HK-2 (cell line): Measurements from ENCODE around the gene LUC7L3.
"Not testable (repeated sequence)": the region's sequence is repeated elsewhere in the genome, so short reads cannot be mapped to it uniquely, and the experiment has no call there.

ENCODE experiments used
- DNase-seq: peaks from one replicate; pipeline ENCODE4 v3.0.0-alpha.2; 2018; ENCODE audit not compliant: unreplicated experiment

Gene LUC7L3, protein sequence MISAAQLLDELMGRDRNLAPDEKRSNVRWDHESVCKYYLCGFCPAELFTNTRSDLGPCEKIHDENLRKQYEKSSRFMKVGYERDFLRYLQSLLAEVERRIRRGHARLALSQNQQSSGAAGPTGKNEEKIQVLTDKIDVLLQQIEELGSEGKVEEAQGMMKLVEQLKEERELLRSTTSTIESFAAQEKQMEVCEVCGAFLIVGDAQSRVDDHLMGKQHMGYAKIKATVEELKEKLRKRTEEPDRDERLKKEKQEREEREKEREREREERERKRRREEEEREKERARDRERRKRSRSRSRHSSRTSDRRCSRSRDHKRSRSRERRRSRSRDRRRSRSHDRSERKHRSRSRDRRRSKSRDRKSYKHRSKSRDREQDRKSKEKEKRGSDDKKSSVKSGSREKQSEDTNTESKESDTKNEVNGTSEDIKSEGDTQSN

DNA sequence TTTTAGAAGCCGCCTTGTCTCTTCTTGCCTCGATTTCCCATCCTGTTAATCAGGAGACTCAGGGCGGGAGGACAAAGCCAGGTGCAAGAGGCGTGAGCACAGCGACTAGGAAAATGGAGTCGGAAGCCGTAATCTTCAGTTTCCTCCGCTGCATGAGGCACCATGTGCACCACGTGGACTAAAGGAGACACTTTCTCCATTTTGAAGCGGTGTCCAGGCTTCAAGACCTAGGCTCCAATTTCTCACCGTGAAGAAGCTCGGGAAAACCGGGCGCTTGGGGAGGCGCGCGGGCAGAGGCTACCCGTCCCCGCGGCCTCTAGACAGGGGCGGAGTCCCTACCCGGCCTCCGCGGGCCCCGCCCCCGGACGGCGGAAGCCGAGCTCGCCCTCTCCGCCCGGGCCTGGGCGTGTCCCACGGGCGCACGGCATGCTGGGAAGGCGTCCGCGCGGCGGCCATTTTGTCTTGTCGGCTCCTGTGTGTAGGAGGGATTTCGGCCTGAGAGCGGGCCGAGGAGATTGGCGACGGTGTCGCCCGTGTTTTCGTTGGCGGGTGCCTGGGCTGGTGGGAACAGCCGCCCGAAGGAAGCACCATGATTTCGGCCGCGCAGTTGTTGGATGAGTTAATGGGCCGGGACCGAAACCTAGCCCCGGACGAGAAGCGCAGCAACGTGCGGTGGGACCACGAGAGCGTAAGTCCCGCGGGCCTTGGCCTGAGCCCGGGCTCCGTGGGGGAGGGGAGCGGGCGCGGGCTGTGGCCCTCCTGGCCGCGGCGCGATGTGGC lies at the start of gene LUC7L3:
Gene LUC7L3, plus strand, starts transcription at position 460 of the 780 bp plus-strand sequence. Its CDS starts 130 bp downstream, at position 590.
- peak; percentile 95 for DNase-seq

- no peak for DNase-seq
Observed at GRCh38 chr17:50672071-50672470, 47.3 kb upstream of the LUC7L3 start.

- DNase-seq, result no peak
Observed at GRCh38 chr17:50672831-50673551, 46.4 kb upstream of the LUC7L3 start.

GRCh38 chr17:50675190-50675589 lies 44.2 kb upstream of the LUC7L3 start:
- DNase-seq, result no peak

DNA sequence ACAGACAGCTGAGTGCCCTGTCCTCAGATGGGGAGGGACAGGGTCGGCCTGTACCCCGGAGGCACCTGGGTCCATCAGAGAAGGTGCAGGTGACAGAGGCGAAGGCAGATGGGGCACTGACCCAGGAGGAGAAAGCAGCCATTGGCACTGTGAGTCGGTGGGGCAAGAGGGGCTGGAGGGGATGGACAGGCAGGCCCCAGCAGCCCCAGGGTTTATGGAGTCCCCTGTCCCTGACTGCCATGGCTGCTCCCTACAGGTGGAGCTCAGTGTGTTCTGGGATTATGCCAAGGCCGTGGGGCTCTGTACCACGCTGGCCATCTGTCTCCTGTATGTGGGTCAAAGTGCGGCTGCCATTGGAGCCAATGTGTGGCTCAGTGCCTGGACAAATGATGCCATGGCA lies 43.8 kb upstream of the LUC7L3 start:
- no peak for DNase-seq

DNA sequence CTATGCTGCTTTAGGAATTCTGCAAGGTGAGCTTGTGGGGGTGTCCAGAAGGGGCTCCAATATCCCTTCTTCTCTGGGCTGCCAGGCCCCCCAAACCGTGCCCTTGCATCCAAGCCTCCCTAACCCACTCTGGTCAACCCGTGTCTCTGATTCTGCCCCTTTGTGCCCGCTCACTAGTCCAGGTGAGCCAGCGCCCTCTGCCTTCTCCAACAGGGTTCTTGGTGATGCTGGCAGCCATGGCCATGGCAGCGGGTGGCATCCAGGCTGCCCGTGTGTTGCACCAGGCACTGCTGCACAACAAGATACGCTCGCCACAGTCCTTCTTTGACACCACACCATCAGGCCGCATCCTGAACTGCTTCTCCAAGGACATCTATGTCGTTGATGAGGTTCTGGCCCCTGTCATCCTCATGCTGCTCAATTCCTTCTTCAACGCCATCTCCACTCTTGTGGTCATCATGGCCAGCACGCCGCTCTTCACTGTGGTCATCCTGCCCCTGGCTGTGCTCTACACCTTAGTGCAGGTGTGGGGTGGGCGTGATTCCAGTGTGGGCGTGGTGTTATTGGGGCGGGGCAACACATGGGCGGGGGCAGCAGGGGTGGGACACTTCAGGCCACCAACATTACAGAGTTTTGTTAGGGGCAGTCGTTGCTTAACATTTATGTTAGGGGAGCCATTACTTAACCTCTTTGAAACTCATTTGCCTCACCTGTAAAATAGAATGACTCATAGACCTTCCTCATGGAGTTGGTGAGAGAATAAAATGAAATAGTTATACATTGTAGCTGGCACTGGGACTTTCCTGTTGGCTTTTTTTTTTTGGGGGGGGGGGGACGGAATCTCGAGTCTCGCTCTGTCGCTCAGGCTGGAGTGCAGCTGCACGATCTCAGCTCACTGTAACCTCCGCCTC lies 43.1 kb upstream of the LUC7L3 start:
- no peak for DNase-seq

DNA sequence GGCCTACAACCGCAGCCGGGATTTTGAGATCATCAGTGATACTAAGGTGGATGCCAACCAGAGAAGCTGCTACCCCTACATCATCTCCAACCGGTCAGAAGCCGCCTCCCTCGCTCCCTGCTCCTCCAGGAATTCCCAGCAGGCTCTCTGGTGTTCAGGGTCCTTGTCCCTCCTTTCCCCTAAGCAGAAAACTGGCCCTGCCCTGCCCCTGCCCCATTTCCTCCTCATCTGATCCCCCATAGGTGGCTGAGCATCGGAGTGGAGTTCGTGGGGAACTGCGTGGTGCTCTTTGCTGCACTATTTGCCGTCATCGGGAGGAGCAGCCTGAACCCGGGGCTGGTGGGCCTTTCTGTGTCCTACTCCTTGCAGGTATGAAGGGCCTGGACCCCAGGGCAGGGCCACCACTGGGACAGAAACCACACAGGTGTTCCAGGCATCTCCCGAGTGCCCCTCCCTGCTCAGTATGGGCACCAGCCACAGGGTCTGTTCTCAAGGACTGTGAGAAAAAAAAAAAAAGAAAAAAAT lies 41.5 kb upstream of the LUC7L3 start:
- DNase-seq, result no peak

DNA sequence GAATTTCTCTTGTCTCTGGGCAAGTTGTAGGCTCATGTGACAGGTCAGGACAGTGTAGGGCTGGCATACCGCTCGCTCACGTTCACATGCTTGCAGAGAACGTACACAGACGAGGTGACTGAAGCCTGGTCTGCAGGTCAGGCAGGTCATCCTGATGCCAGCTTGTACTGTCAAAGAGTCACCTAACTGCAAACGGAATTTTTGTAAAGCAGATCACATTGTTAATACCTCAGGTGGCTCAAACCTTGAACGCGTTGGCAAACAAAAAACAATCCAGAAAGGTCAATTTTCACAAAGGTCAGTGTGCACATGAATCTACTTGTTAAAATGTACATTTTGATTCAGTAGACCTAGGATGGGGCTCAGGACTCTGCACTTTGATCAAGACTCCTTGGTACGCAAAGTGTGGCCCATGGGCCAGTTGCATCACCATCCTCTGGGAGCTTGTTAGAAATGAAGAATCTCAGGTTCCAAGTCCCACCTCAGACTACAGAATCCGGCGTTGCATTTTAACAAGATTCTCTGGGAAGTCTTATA lies 40.3 kb upstream of the LUC7L3 start:
- no peak for DNase-seq

GRCh38 chr17:50680126-50680525 lies 39.3 kb upstream of the LUC7L3 start:
- DNase-seq, result no peak

- DNase-seq, result not testable (repeated sequence)
Observed at GRCh38 chr17:50680543-50681262, 38.7 kb upstream of the LUC7L3 start.

DNA sequence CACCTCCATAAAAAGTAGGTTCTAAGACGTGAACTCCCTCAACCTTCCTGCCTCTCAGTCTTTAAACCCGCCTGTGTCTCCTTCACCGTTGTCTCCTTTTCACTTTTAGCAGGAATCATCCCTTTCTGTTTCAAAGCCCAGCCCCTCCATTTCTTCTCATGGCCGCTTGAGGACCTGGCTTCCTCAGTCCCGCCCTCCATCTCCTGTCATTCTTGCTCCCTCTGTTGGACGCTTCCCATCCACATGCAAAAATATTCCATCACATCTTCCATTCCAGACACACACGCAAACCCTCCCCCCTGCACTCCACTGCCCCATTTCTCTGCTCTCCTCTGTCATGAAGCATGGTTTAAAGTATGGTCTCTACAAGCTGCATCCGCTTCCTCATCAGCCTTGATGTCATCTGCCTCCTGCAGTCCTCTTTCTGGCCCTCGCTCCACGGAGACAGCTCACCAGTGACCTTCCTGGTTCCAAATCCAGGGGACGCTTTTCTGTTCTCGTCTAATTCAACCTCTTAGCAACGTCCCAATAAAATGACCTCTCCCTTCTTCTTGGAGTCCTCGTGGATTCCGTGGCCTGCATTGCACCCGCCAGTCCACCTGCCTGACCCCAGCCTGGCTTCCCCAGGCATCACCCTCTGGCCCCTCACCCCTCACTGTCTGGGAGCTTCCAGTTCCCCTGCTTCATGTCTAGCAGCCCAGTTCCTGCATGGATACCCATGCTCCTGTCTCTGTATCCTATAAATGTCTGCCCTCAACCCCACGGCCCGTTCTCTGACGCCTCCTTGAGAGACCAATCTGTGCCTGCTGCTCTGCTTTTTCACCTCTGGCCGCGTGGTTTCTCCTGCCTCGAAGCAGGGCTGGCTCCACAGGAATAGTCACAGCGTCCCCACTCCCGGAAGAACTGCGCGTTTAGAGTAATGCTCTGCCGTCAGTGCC lies 37.9 kb upstream of the LUC7L3 start:
- DNase-seq, result no peak

- no peak for DNase-seq
Observed at GRCh38 chr17:50682441-50682840, 37.0 kb upstream of the LUC7L3 start.

DNA sequence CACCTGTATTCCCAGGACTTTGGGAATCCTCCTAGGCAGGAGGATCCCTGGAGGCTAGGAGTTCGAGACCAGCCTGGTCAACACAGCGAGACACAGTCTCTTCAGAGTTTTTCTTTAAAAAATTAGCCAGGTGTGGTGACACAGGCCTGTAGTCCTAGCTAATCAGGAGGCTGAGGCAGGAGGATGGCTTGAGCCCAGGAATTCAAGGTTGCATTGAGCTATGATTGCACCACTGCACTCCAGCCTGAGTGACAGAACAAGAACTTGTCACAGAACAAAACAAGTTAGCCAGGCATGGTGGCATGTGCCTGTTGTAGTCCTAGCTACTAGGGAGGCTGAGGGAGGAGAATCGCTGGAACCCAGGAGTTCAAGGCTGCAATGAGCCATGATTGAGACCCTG lies 36.5 kb upstream of the LUC7L3 start:
- no peak for DNase-seq

GRCh38 chr17:50683434-50684287 lies 35.7 kb upstream of the LUC7L3 start:
- no peak for DNase-seq

DNA sequence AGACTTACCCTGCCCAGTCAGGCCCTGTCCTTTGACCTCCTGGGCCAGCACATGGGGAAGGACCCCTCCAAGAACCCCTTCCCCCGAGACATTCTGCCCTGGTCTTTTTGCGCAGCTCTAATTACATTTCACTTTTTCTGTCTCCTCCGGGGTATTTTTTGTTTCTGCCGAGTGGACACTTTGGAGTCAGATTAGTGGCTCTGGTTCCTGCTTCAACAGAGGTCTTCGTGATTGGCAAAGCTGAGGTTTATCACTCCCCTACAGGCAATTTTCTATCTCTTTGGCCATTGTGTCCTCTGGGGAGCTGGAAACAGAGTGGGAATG lies 35.2 kb upstream of the LUC7L3 start:
- DNase-seq, result no peak

GRCh38 chr17:50684612-50685333 lies 34.6 kb upstream of the LUC7L3 start:
- no peak for DNase-seq

DNA sequence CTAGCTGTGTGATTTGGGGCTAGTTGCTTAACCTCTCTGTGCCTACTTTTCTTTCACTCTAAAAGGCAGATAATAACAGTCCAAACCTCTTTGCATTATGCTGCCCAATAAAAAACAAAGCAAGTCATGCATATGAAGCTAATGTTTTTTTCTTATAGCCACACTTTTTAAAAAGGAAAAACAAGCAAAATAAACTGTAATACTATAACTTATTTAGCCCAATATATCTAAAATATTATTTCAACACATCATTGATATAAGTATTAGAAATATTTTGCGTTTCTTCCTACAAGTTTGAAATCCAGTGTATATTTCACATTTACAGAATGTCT lies 34.1 kb upstream of the LUC7L3 start:
- no peak for DNase-seq
